Mammary epithelial cell (primary cell): ENCODE data around the gene PHTF2.

Experiments used
- EZH2 ChIP-seq: IDR thresholded peaks from 2 replicates; pipeline ENCODE4 v1.6.1; 2012; ENCODE audit warnings: low read length, inconsistent platforms, borderline replicate concordance
- TF ChIP-seq, protein P1 (sequence below), 2 donors: IDR thresholded peaks in 1 of 2; conservative IDR thresholded peaks in 1 of 2; 2 replicates each; pipeline ENCODE4 v1.5.1; 2011 to 2012; ENCODE audit warnings: inconsistent platforms in 2 of 2, low read length in 2 of 2, mild to moderate bottlenecking in 2 of 2, control low read depth in 1 of 2, low read depth in 1 of 2; ENCODE audit not compliant: insufficient read depth in 1 of 2; ENCODE audit errors: extremely low read depth in 1 of 2

DNA sequence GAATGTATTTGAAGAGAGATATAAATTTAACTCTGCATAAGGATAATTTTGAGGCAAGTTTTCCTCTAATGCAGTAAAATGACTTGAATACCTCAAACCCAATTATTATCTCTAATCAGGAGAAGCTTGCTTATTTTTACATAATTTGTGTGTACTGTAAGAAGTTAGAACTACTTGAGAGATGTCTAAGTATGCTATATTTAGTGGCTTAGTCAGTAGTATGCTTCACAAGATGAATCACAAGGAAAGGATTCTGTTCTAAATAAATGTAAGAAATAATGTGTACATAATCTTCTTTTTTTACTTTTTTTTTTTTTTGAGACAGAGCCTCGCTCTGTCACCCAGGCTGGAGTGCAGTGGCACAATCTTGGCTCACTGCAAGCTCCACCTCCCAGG lies 13.7 kb downstream of the PHTF2 start:
- TF ChIP-seq, protein P1, sequence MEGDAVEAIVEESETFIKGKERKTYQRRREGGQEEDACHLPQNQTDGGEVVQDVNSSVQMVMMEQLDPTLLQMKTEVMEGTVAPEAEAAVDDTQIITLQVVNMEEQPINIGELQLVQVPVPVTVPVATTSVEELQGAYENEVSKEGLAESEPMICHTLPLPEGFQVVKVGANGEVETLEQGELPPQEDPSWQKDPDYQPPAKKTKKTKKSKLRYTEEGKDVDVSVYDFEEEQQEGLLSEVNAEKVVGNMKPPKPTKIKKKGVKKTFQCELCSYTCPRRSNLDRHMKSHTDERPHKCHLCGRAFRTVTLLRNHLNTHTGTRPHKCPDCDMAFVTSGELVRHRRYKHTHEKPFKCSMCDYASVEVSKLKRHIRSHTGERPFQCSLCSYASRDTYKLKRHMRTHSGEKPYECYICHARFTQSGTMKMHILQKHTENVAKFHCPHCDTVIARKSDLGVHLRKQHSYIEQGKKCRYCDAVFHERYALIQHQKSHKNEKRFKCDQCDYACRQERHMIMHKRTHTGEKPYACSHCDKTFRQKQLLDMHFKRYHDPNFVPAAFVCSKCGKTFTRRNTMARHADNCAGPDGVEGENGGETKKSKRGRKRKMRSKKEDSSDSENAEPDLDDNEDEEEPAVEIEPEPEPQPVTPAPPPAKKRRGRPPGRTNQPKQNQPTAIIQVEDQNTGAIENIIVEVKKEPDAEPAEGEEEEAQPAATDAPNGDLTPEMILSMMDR (conservative IDR thresholded peaks at IDR 0.05 in 1 of 2, IDR thresholded peaks at IDR 0.05 in 1 of 2; ENCODE audit: extremely low read depth in 1 of 2, insufficient read depth in 1 of 2, low read depth in 1 of 2, low read length in 2 of 2), result no peak
- TF ChIP-seq EZH2, result no peak
